ENCODE measurements around the gene TMEM161A.
"Not testable (repeated sequence)": the region's sequence is repeated elsewhere in the genome, so short reads cannot be mapped to it uniquely, and the experiment has no call there.

TMEM161A gene

DNA sequence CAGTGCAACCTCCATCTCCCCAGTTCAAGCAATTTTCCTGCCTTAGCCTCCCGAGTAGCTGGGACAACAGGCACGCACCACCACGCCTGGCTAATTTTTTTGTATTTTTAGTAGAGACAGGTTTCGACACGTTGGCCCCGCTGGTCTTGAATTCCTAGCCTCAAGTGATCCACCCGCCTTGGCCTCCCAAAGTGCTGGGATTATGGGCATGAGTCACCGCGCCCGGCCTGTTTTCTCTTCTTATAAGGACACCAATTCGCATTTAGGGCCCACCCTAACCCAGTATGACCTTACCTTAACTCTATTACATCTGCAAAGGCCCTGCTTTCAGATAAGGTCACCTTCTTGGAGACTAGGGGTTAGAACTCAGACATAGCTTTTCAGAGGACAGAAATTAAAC lies 35.1 kb downstream of the TMEM161A start:
- peaks cover 11% of the 10 kb centered on the region; the same call in 1 of the 2 replicates for H3K36me3 ChIP-seq (ENCODE audit: insufficient read depth, low read length)
- H3K9me3 ChIP-seq (ENCODE audit: insufficient read depth, low read length, severe bottlenecking) = no peaks in the 10 kb centered on the region
- H3K27me3 ChIP-seq (ENCODE audit: insufficient read depth, low read length, poor library complexity) = no peaks in the 10 kb centered on the region
- ATAC-seq (ENCODE audit: insufficient read depth, low read depth) = no peak
- no peak for DNase-seq
- no peaks in the 10 kb centered on the region for H3K4me1 ChIP-seq (ENCODE audit: insufficient read depth, low read length)
- TF ChIP-seq EZH2 (IDR thresholded peaks at IDR 0.05; ENCODE audit: borderline replicate concordance, low read depth, low read length, severe bottlenecking) = no peak
- H3K4me2 ChIP-seq (ENCODE audit: insufficient read depth, low read length) = no peak overlapping the region
- peaks cover 3% of the 10 kb centered on the region; the same call in 1 of the 2 replicates for H4K20me1 ChIP-seq (ENCODE audit: insufficient read depth, low read length)
- H3K9ac ChIP-seq (ENCODE audit: low read depth, low read length) = no peak overlapping the region
- no peak overlapping the region for H3K4me3 ChIP-seq (ENCODE audit: low read depth in 1 of 2, low read length in 2 of 2)
- no peak overlapping the region for H2AFZ ChIP-seq (ENCODE audit: low read depth, low read length)
- no peak overlapping the region for H3K27ac ChIP-seq (ENCODE audit: low read length)
- H3K79me2 ChIP-seq (ENCODE audit: insufficient read depth, low read length) = no peaks in the 10 kb centered on the region

DNA sequence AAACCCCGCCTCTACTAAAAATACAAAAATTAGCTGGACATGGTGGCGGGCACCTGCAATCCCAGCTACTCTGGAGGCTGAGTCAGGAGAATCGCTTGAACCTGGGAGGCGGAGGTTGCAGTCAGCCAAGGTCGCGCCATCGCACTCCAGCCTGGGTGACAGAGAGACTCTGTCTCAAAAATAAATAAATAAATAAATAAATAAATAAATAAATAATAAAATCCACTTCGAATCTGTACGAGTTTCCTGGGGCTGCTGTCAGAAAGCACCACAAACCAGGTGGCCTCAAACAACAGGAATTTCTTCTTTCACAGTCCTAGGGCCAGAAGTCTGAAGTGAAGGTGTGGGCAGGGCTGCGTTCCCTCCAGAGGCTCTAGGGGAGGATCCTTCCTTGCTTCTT lies 35.7 kb downstream of the TMEM161A start:
- not testable (repeated sequence) for H3K9me3 ChIP-seq (ENCODE audit: insufficient read depth, low read length, severe bottlenecking); ATAC-seq (ENCODE audit: insufficient read depth, low read depth); DNase-seq; H3K4me1 ChIP-seq (ENCODE audit: insufficient read depth, low read length); H4K20me1 ChIP-seq (ENCODE audit: insufficient read depth, low read length); H3K27ac ChIP-seq (ENCODE audit: low read length); H2AFZ ChIP-seq (ENCODE audit: low read depth, low read length); H3K4me2 ChIP-seq (ENCODE audit: insufficient read depth, low read length); H3K79me2 ChIP-seq (ENCODE audit: insufficient read depth, low read length); H3K27me3 ChIP-seq (ENCODE audit: insufficient read depth, low read length, poor library complexity); H3K36me3 ChIP-seq (ENCODE audit: insufficient read depth, low read length); H3K9ac ChIP-seq (ENCODE audit: low read depth, low read length); H3K4me3 ChIP-seq (ENCODE audit: low read depth in 1 of 2, low read length in 2 of 2)

GRCh38 chr19:19101540-19101939 lies 36.7 kb downstream of the TMEM161A start:
- peaks cover 3% of the 10 kb centered on the region; the same call in 1 of the 2 replicates for H4K20me1 ChIP-seq (ENCODE audit: insufficient read depth, low read length)
- no peaks in the 10 kb centered on the region for H3K4me1 ChIP-seq (ENCODE audit: insufficient read depth, low read length)
- ATAC-seq (ENCODE audit: insufficient read depth, low read depth) (no peak), DNase-seq (no peak)
- no peaks in the 10 kb centered on the region for H3K27me3 ChIP-seq (ENCODE audit: insufficient read depth, low read length, poor library complexity)
- peaks cover 15% of the 10 kb centered on the region for H3K36me3 ChIP-seq (ENCODE audit: insufficient read depth, low read length)
- H3K4me3 ChIP-seq (ENCODE audit: low read depth in 1 of 2, low read length in 2 of 2) = no peak overlapping the region
- H3K27ac ChIP-seq (ENCODE audit: low read length) = no peak overlapping the region
- H3K79me2 ChIP-seq (ENCODE audit: insufficient read depth, low read length) = no peaks in the 10 kb centered on the region
- H3K4me2 ChIP-seq (ENCODE audit: insufficient read depth, low read length) = no peak overlapping the region
- TF ChIP-seq EZH2 (IDR thresholded peaks at IDR 0.05; ENCODE audit: borderline replicate concordance, low read depth, low read length, severe bottlenecking) (no peak), CTCF (IDR thresholded peaks at IDR 0.05; ENCODE audit: borderline replicate concordance, extremely low read depth, low read length, poor library complexity, severe bottlenecking) (no peak)
- no peak overlapping the region for H2AFZ ChIP-seq (ENCODE audit: low read depth, low read length)
- H3K9me3 ChIP-seq (ENCODE audit: insufficient read depth, low read length, severe bottlenecking) = no peaks in the 10 kb centered on the region
- H3K9ac ChIP-seq (ENCODE audit: low read depth, low read length) = no peak overlapping the region

- Histone ChIP-seq H3K4me3 (ENCODE audit: low read depth in 1 of 2, low read length in 2 of 2) (no peak overlapping the region), H3K9ac (ENCODE audit: low read depth, low read length) (no peak overlapping the region), H3K27ac (ENCODE audit: low read length) (no peak overlapping the region), H3K9me3 (ENCODE audit: insufficient read depth, low read length, severe bottlenecking) (no peaks in the 10 kb centered on the region), H3K4me1 (ENCODE audit: insufficient read depth, low read length) (no peaks in the 10 kb centered on the region), H3K27me3 (ENCODE audit: insufficient read depth, low read length, poor library complexity) (no peaks in the 10 kb centered on the region), H4K20me1 (ENCODE audit: insufficient read depth, low read length) (peaks cover 3% of the 10 kb centered on the region), H3K79me2 (ENCODE audit: insufficient read depth, low read length) (no peaks in the 10 kb centered on the region), H2AFZ (ENCODE audit: low read depth, low read length) (no peak overlapping the region), H3K36me3 (ENCODE audit: insufficient read depth, low read length) (peaks cover 15% of the 10 kb centered on the region), H3K4me2 (ENCODE audit: insufficient read depth, low read length) (no peak overlapping the region)
- ATAC-seq (ENCODE audit: insufficient read depth, low read depth) (no peak), DNase-seq (no peak)
- TF ChIP-seq EZH2 (IDR thresholded peaks at IDR 0.05; ENCODE audit: borderline replicate concordance, low read depth, low read length, severe bottlenecking) (no peak), CTCF (IDR thresholded peaks at IDR 0.05; ENCODE audit: borderline replicate concordance, extremely low read depth, low read length, poor library complexity, severe bottlenecking) (no peak)
Measured at GRCh38 chr19:19098703-19099632, 39.3 kb downstream of the TMEM161A start.
